Endothelial cell of umbilical vein (primary cell): ENCODE data around the gene DDX10. TPM values are rescaled to one million over a fixed set of nuclear protein-coding genes. Genes with fewer than 3 reads are reported as not detected.

Source experiments
- BruUV-seq: library from RNA; stranded (reverse); fragments of 400-500 nt; replicated peaks from 2 replicates; lab custom pipeline; 2021; lab: Mats Ljungman, UMichigan
- CTCF ChIA-PET: fragments of 300-600, 350-600 bp; sonication (Branson Sonifier 250); formaldehyde crosslinking; loops from one replicate; lab custom pipeline; 2021; ENCODE audit warnings: antibody characterized with exemption, inconsistent platforms; lab: Charles Lee
- POLR2A ChIA-PET: fragments of 300-600, 350-600 bp; sonication (Branson Sonifier 250); formaldehyde crosslinking; loops from one replicate; lab custom pipeline; 2021; ENCODE audit warnings: antibody characterized with exemption, inconsistent platforms; lab: Charles Lee
- DNase-seq: peaks from one replicate; pipeline ENCODE4 v3.0.0-alpha.2; 2011; ENCODE audit warnings: low read depth, low spot score
- FAIRE-seq: peaks from 2 replicates; lab custom pipeline; 2011; peaks lifted over from hg19 to GRCh38; lab: Jason Lieb, UNC
- H2AFZ ChIP-seq: 2 replicates; pipeline ENCODE4 v1.6.0; 2012; ENCODE audit warnings: low read depth, low read length, control low read depth, inconsistent platforms
- H3K27ac ChIP-seq: 2 replicates; pipeline ENCODE4 v1.5.1; 2011; ENCODE audit warnings: low read depth, mild to moderate bottlenecking, control low read depth, low read length, moderate library complexity; ENCODE audit not compliant: insufficient read depth
- H3K27me3 ChIP-seq, 2 experiments: 2 replicates each; pipeline versions ENCODE4 v1.6.0 to v1.6.1; 2011; ENCODE audit warnings: low read length in 2 of 2, mixed read lengths in 1 of 2; ENCODE audit not compliant: control insufficient read depth in 2 of 2, insufficient read depth in 2 of 2
- H3K36me3 ChIP-seq, 2 experiments: 2 replicates in 1 of 2; 3 replicates in 1 of 2; pipeline ENCODE4 v1.5.1; 2011; ENCODE audit warnings: low read length in 2 of 2, mild to moderate bottlenecking in 1 of 2, moderate library complexity in 1 of 2; ENCODE audit not compliant: control insufficient read depth in 2 of 2, insufficient read depth in 2 of 2; ENCODE audit errors: extremely low read depth in 1 of 2
- H3K4me1 ChIP-seq: 3 replicates; pipeline ENCODE4 v1.5.1; 2011; ENCODE audit warnings: mild to moderate bottlenecking, low read length; ENCODE audit not compliant: control insufficient read depth, insufficient read depth; ENCODE audit errors: extremely low read depth
- H3K4me2 ChIP-seq: 2 replicates; pipeline ENCODE4 v1.6.1; 2011; ENCODE audit warnings: low read length, control low read depth, mixed read lengths; ENCODE audit not compliant: insufficient read depth
- H3K4me3 ChIP-seq, 3 experiments: fragments of 200-600 bp in 1 of 3; sonication (generic), shearing (Covaris generic) in 1 of 3; replicated peaks in 1 of 3; 2 replicates each; pipeline ENCODE4 v1.5.1; 2011 to 2016; ENCODE audit warnings: control low read depth in 3 of 3, low read length in 3 of 3, mild to moderate bottlenecking in 2 of 3, inconsistent platforms in 1 of 3, low read depth in 1 of 3, moderate library complexity in 1 of 3; ENCODE audit not compliant: insufficient read depth in 1 of 3
- H3K79me2 ChIP-seq: 2 replicates; pipeline ENCODE4 v1.6.0; 2012; ENCODE audit warnings: low read length, inconsistent platforms; ENCODE audit not compliant: control insufficient read depth, insufficient read depth
- H3K9ac ChIP-seq: replicated peaks from 2 replicates; pipeline ENCODE3; 2011; ENCODE audit warnings: low read length, control low read depth; ENCODE audit not compliant: insufficient read depth; ENCODE audit errors: extremely low read depth
- H3K9me1 ChIP-seq: replicated peaks from 3 replicates; pipeline ENCODE4 v1.6.0; 2011; ENCODE audit warnings: mild to moderate bottlenecking, low read length; ENCODE audit not compliant: control insufficient read depth, insufficient read depth; ENCODE audit errors: extremely low read depth
- H3K9me3 ChIP-seq: replicated peaks from 2 replicates; pipeline ENCODE4 v1.5.1; 2012; ENCODE audit warnings: low read length, inconsistent platforms; ENCODE audit not compliant: control insufficient read depth, insufficient read depth
- H4K20me1 ChIP-seq: replicated peaks from 2 replicates; pipeline ENCODE3; 2011; ENCODE audit warnings: mild to moderate bottlenecking, low read length; ENCODE audit not compliant: control insufficient read depth, insufficient read depth; ENCODE audit errors: extremely low read depth
- CTCF ChIP-seq, 2 donors: IDR thresholded peaks; 1 replicate in 1 of 2; 2 replicates in 1 of 2; pipeline ENCODE4 v1.5.1; 2011; ENCODE audit warnings: low read length in 2 of 2, mild to moderate bottlenecking in 2 of 2, moderate library complexity in 2 of 2, control low read depth in 1 of 2, inconsistent platforms in 1 of 2, low read depth in 1 of 2; ENCODE audit not compliant: insufficient read depth in 1 of 2; ENCODE audit errors: extremely low read depth in 1 of 2
- EZH2 ChIP-seq: IDR thresholded peaks from 2 replicates; pipeline ENCODE4 v1.6.1; 2012; ENCODE audit warnings: borderline replicate concordance, low read depth, mild to moderate bottlenecking, moderate library complexity, low read length, inconsistent platforms; ENCODE audit not compliant: severe bottlenecking
- FOS ChIP-seq: IDR thresholded peaks from 2 replicates; pipeline ENCODE4 v1.6.1; 2011; ENCODE audit warnings: mild to moderate bottlenecking, low read length, moderate library complexity, borderline replicate concordance; ENCODE audit not compliant: insufficient read depth
- GATA2 ChIP-seq: IDR thresholded peaks from 2 replicates; pipeline ENCODE4 v1.7.0; 2011; ENCODE audit warnings: low read depth, mild to moderate bottlenecking, moderate library complexity, mixed read lengths, low read length; ENCODE audit not compliant: insufficient read length, insufficient read depth
- JUN ChIP-seq: IDR thresholded peaks from 2 replicates; pipeline ENCODE4 v1.6.1; 2011; ENCODE audit warnings: borderline replicate concordance, low read depth; ENCODE audit not compliant: insufficient read length, insufficient read depth
- MAX ChIP-seq: IDR thresholded peaks from 2 replicates; pipeline ENCODE4 v1.6.1; 2011; ENCODE audit not compliant: insufficient read depth, insufficient read length
- MYC ChIP-seq: IDR thresholded peaks from one replicate; pipeline ENCODE4 v1.6.1; 2011; ENCODE audit warnings: mild to moderate bottlenecking, low read depth, low read length
- POLR2A ChIP-seq: IDR thresholded peaks from 2 replicates; pipeline ENCODE4 v1.6.1; 2012; ENCODE audit warnings: low read depth, mild to moderate bottlenecking, control low read depth, low read length
- POLR2AphosphoS5 ChIP-seq: IDR thresholded peaks from 2 replicates; pipeline ENCODE4 v1.6.1; 2012; ENCODE audit warnings: low read depth, mild to moderate bottlenecking, control low read depth, low read length, moderate library complexity; ENCODE audit not compliant: insufficient read depth
- dilution Hi-C: fragments of 300-500 bp; cut with MboI; formaldehyde crosslinking; loops from one replicate; pipeline ENCODE4 v1.15.0; 2019; ENCODE audit warnings: low sequenced_read_pairs; ENCODE audit not compliant: extremely low pct_ligation_motif_present
- intact Hi-C: fragments of 100-400 bp; cut with micrococcal nuclease; formaldehyde crosslinking; loops from one replicate; pipeline ENCODE4 v1.10.0; 2022
- polyA plus RNA-seq, 4 experiments: library from polyadenylated mRNA; depleted of rRNA in 3 of 4; stranded (reverse) in 3 of 4; unstranded in 1 of 4; fragments of >200 nt; gene quantifications; 2 replicates each; pipeline versions ENCODE4 v1.2.1 to v1.2.3, GENCODE V29; 2011 to 2012; ENCODE audit warnings: missing spikeins in 1 of 4
- total RNA-seq: library from RNA; stranded (reverse); gene quantifications from 2 replicates; pipeline ENCODE4 v1.2.3, GENCODE V29; 2021

Gene DDX10
- total and polyA plus RNA-seq, 2 donors (not counting 3 experiments of a cell fraction or from before 2014, with no cell fraction given): 29.8 to 35.2 TPM

GRCh38 chr11:108934696-108935095, 269.8 kb downstream of the DDX10 start:
- intact Hi-C loops (no loop called here), dilution Hi-C loops (no loop called here)
- H3K79me2 ChIP-seq: peaks cover 1% of the 10 kb centered on the region
- TF ChIP-seq MAX (no peak), MYC (no peak), POLR2AphosphoS5 (no peak), EZH2 (no peak), FOS (no peak), POLR2A (no peak), CTCF (IDR thresholded peaks at IDR 0.05; ENCODE audit: extremely low read depth in 1 of 2, insufficient read depth in 1 of 2, low read depth in 1 of 2, low read length in 2 of 2) (no peak), JUN (no peak), GATA2 (no peak)
- H3K4me2 ChIP-seq: no peak overlapping the region
- no peaks in the 10 kb centered on the region for H3K9me1 ChIP-seq
- H3K27ac ChIP-seq: no peak overlapping the region
- FAIRE-seq: no peak
- CTCF ChIA-PET: interaction anchor here (1.3 kb wide), 1 partner anchor 11 kb away, joined by 3 read pairs; no protein-coding TSS in a partner anchor
- no peak overlapping the region for H2AFZ ChIP-seq
- no peaks in the 10 kb centered on the region for H4K20me1 ChIP-seq
- H3K36me3 ChIP-seq: no peaks in the 10 kb centered on the region
- no peak overlapping the region for H3K4me3 ChIP-seq
- POLR2A ChIA-PET: no interaction called here
- H3K9me3 ChIP-seq: no peaks in the 10 kb centered on the region
- no peaks in the 10 kb centered on the region for H3K27me3 ChIP-seq
- peaks cover 5% of the 10 kb centered on the region for H3K4me1 ChIP-seq
- DNase-seq: no peak
- no peak overlapping the region for H3K9ac ChIP-seq
- BruUV-seq: no TSS peak
